Spleen (tissue), 11 donors: ENCODE measurements around the gene FSIP1. TPM values are rescaled to one million over a fixed set of nuclear protein-coding genes. Genes with fewer than 3 reads are reported as not detected.

ENCODE experiments used
- DNase-seq: peaks from one replicate; pipeline ENCODE4 v3.0.0-alpha.2; 2020
- H3K27ac ChIP-seq, 8 donors: fragments of 200-600 bp; sonication (generic) in 7 of 8; 1 replicate in 4 of 8; 2 replicates in 4 of 8; pipeline versions ENCODE4 v1.5.0 to v1.8.0; 2016 to 2021; ENCODE audit warnings: inconsistent platforms in 4 of 8, mild to moderate bottlenecking in 4 of 8, moderate library complexity in 1 of 8
- H3K27me3 ChIP-seq, 7 donors: fragments of 200-600 bp; sonication (generic) in 6 of 7; replicated peaks in 1 of 7; 1 replicate in 4 of 7; 2 replicates in 3 of 7; pipeline versions ENCODE4 v1.5.0 to v1.8.0; 2016 to 2021; ENCODE audit warnings: inconsistent platforms in 3 of 7, mild to moderate bottlenecking in 1 of 7
- H3K36me3 ChIP-seq, 6 donors: fragments of 200-600 bp; sonication (generic) in 5 of 6; 1 replicate in 4 of 6; 2 replicates in 2 of 6; pipeline versions ENCODE4 v1.5.0 to v1.8.0; 2016 to 2021; ENCODE audit warnings: inconsistent platforms in 2 of 6
- H3K4me1 ChIP-seq, 6 donors: fragments of 200-600 bp; sonication (generic) in 5 of 6; 1 replicate in 3 of 6; 2 replicates in 3 of 6; pipeline versions ENCODE4 v1.5.0 to v1.8.0; 2016 to 2021; ENCODE audit warnings: inconsistent platforms in 3 of 6
- H3K4me3 ChIP-seq, 8 donors: fragments of 200-600 bp; sonication (generic) in 7 of 8; 1 replicate in 4 of 8; 2 replicates in 4 of 8; pipeline versions ENCODE4 v1.5.0 to v1.8.0; 2016 to 2021; ENCODE audit warnings: inconsistent platforms in 4 of 8, mild to moderate bottlenecking in 4 of 8, moderate library complexity in 2 of 8
- H3K9me3 ChIP-seq, 8 donors: fragments of 200-600 bp; sonication (generic) in 7 of 8; 1 replicate in 4 of 8; 2 replicates in 4 of 8; pipeline versions ENCODE4 v1.5.0 to v1.8.0; 2016 to 2021; ENCODE audit warnings: inconsistent platforms in 4 of 8
- CTCF ChIP-seq, 11 experiments: fragments of 200-600 bp in 7 of 11; fragments of 450-650 bp in 4 of 11; sonication (generic) in 4 of 11; IDR thresholded peaks in 8 of 11; conservative IDR thresholded peaks in 3 of 11; 1 replicate in 7 of 11; 2 replicates in 4 of 11; pipeline versions ENCODE4 v1.4.0 to v1.8.0; 2016 to 2021; ENCODE audit warnings: antibody characterized with exemption in 11 of 11, inconsistent platforms in 4 of 11, mild to moderate bottlenecking in 1 of 11
- POLR2A ChIP-seq, 3 donors: fragments of 450-650 bp; IDR thresholded peaks; one replicate each; pipeline ENCODE4 v1.5.1; 2017; ENCODE audit warnings: antibody characterized with exemption in 3 of 3, mild to moderate bottlenecking in 1 of 3
- POLR2AphosphoS5 ChIP-seq, 3 donors: sonication (generic); formaldehyde crosslinking; IDR thresholded peaks; one replicate each; pipeline ENCODE4 v1.5.1; 2017; ENCODE audit warnings: antibody characterized with exemption in 3 of 3
- WGBS, 5 donors: extraction: QIAGEN DNeasy Blood & Tissue Kit in 3 of 5; methylation state at CpG; one replicate each; pipeline versions ENCODE4 v1.1.5 to v1.1.7; 2013 to 2018; 5-methylcytosine and 5-hydroxymethylcytosine counted together
- intact Hi-C: fragments of 100-400 bp; cut with DNase I; formaldehyde crosslinking; loops from one replicate; pipeline ENCODE4 v1.15.0; 2023; ENCODE audit warnings: low total_unique reads
- polyA plus RNA-seq, 3 donors: library from polyadenylated mRNA; stranded (reverse); fragments of 200-250 nt; gene quantifications; one replicate each; pipeline ENCODE4 v1.2.1, GENCODE V29; 2013
- total RNA-seq, 7 donors: library from RNA; depleted of rRNA in 3 of 7; stranded (reverse); fragments of >200 nt in 3 of 7; fragmentation: NEBNext Ultra II Directional in 4 of 7; extraction: Animal tissue kit (Norgen Biotek cat#: 25700) in 4 of 7; gene quantifications; one replicate each; pipeline versions ENCODE4 v1.1.0 to v1.2.1, GENCODE V29; 2016 to 2021
- donor health status: healthy with polysubstance abuse.
- donor health status: DM: no; HTN: no; CAD: no; lungs with moderate emphysema.
- donor health status: DM: no; HTN: no; CAD: no.
- donor health status: Bipolar disorder and iron deficiency.
- donor health status: healthy.
- donor health status: DM: no; HTN: no; CAD: no.
- donor health status: DM: yes; HTN: yes; CAD: no.

Gene FSIP1
- total and polyA plus RNA-seq, 10 donors = 0.09 to 2.3 (median 0.45) TPM

GRCh38 chr15:39588531-39589192 lies 194.0 kb downstream of the FSIP1 start:
- Histone ChIP-seq H3K27me3 (no peaks in the 10 kb centered on the region), H3K36me3 (peaks cover 0 to 100% (median 9%) of the 10 kb centered on the region in 6 donors), H3K27ac (no peak overlapping the region), H3K4me3 (no peak overlapping the region), H3K9me3 (no peaks in the 10 kb centered on the region), H3K4me1 (peaks cover 0 to 42% (median 8%) of the 10 kb centered on the region in 6 donors)
- 88 to 92% (median 90%) methylated on average over 13 of the region's 13 CpGs for WGBS, 5 donors
- TF ChIP-seq POLR2AphosphoS5 (IDR thresholded peaks at IDR 0.05) = peak in 2 of 3 donors; percentile 10 to 91
- TF ChIP-seq POLR2A (IDR thresholded peaks at IDR 0.05) = no peak
- TF ChIP-seq CTCF (IDR thresholded peaks at IDR 0.05 in 8 of 11, conservative IDR thresholded peaks at IDR 0.05 in 3 of 11) = no peak
- no peak for DNase-seq
- intact Hi-C loops = loop anchor here (10.0 kb wide), 2 partner anchors 166 to 464 kb away; no protein-coding TSS in a partner anchor

GRCh38 chr15:39587731-39588530 lies 194.7 kb downstream of the FSIP1 start:
- Histone ChIP-seq H3K9me3 (no peaks in the 10 kb centered on the region), H3K4me1 (peaks cover 0 to 44% (median 8%) of the 10 kb centered on the region in 6 donors), H3K4me3 (peak overlapping the region in 1 of 8 donors; percentile 2), H3K27ac (peak overlapping the region in 1 of 8 donors; percentile 3), H3K27me3 (peaks cover 0 to 5% (median 0%) of the 10 kb centered on the region in 7 donors), H3K36me3 (peaks cover 0 to 100% (median 9%) of the 10 kb centered on the region in 6 donors)
- 80 to 89% (median 80%) methylated on average over 13 of the region's 13 CpGs for WGBS, 5 donors
- no peak for DNase-seq
- TF ChIP-seq CTCF (IDR thresholded peaks at IDR 0.05 in 8 of 11, conservative IDR thresholded peaks at IDR 0.05 in 3 of 11) (no peak), POLR2A (IDR thresholded peaks at IDR 0.05) (peak in 1 of 3 donors; percentile 13), POLR2AphosphoS5 (IDR thresholded peaks at IDR 0.05) (peak; percentile 47 to 88 (median 60))
- intact Hi-C loops = loop anchor here (10.0 kb wide), 2 partner anchors 167 to 463 kb away; no protein-coding TSS in a partner anchor

- no peak for DNase-seq
- Histone ChIP-seq H3K4me1 (peaks cover 0 to 49% (median 8%) of the 10 kb centered on the region in 6 donors), H3K27me3 (peaks cover 0 to 12% (median 0%) of the 10 kb centered on the region in 7 donors), H3K9me3 (no peaks in the 10 kb centered on the region), H3K27ac (no peak overlapping the region), H3K36me3 (peaks cover 0 to 100% (median 13%) of the 10 kb centered on the region in 6 donors), H3K4me3 (peak overlapping the region in 1 of 8 donors; percentile 2)
- WGBS, 5 donors = 90 to 94% (median 91%) methylated on average over 17 of the region's 17 CpGs
- intact Hi-C loops = loop anchor here (10.0 kb wide), 2 partner anchors 168 to 462 kb away; no protein-coding TSS in a partner anchor
- TF ChIP-seq CTCF (IDR thresholded peaks at IDR 0.05 in 8 of 11, conservative IDR thresholded peaks at IDR 0.05 in 3 of 11) (no peak), POLR2A (IDR thresholded peaks at IDR 0.05) (peak in 1 of 3 donors; percentile 14), POLR2AphosphoS5 (IDR thresholded peaks at IDR 0.05) (peak; percentile 53 to 94 (median 70))
Measured at GRCh38 chr15:39587096-39587721, 195.4 kb downstream of the FSIP1 start.
